ENCODE data around the gene LHX5. TPM values are rescaled to one million over a fixed set of nuclear protein-coding genes. Genes with fewer than 3 reads are reported as not detected.

LHX5 gene
- total RNA-seq, 1 donor from 2014 or later, result not detected

DNA sequence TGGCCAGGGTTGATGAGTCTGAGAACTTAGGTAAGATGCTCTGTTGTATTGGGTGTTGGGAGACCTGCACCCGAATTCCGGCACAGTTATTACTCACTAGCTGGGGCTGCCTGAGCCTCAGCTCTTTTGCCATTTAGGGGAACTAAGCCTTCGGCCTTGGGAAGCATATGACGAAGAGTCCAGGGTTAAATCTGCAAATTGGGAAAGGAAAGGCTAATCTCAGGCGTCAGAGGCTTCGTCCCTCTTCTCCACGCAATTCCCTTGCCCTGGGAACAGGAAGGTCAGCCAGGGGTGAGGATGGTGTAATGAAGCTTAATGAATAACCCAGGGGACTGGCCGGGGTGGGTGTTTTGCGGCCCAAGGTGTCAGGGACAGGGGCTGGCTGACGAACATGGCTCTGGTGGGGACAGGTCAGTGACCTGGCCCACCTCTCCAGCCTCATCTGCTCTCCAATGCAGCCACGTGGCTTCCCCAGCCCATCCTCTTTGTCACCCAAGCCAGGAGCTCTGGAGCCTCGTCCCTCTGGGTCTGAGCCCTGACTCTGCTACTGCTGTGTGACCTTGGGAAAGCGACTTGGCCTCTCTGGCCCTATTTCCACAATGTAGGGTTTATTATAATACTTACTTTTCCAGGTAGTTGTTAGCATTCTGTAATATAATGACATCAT, 53.3 kb downstream of the LHX5 start:
- no peak for DNase-seq (ENCODE audit: low spot score)

GRCh38 chr12:113416091-113416754, 55.4 kb downstream of the LHX5 start:
- DNase-seq (ENCODE audit: low spot score), result no peak

DNA sequence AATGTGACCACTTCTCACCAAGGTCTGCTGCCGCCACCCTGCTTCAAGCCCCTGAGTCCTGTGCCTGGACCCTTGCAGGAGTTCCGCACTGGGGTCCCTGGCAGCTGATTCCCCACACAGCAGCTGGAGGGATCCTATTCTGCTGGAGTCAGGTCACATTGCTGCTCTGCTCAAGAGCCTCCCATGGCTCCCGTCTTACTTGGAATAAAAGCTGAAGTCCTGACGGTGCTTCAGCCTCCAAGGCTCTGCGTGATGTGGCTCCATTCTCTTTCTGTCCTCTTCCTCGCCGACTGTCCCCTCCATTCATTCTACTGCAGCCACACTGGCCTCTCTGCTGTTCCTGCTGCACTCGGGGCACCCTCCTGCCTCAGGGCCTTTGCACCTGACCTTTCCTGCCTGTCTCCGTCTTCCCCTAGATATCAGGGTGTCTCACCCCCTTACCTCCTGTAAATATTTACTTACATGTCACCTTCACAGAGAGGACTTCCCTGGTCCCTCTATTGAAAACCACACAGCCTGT, 57.1 kb downstream of the LHX5 start:
- DNase-seq (ENCODE audit: low spot score), result no peak

DNA sequence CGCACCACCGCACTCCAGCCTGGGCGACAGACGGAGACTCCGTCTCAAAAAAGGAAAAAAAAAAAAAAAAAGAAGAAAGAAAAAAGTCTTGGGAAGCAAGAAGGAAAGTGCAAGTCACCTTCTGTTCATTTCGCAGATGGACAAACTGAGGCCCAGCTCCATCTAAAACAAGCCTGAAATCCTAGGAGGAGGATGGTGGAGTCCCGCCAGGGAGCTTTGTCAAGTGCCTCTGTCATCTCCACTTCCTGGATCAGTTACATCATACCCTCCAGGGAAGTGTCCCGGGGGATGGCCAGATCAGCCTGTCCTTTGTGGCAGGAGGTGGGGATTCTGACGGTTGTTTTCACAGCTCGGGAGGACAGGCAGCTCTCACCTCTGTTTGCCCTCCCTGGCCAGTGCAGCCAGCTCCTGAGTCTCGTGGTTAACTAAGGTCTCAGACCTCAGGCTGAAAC, 58.2 kb downstream of the LHX5 start:
- no peak for DNase-seq (ENCODE audit: low spot score)

Other genes with a start within 250 kb of the LHX5 start
- 28.5 TPM for gene SLC8B1, start 136.8 kb downstream of the LHX5 start, total RNA-seq
- gene PLBD2, start 113.3 kb downstream of the LHX5 start, total RNA-seq, result 62.9 TPM
- gene SDS, start 68.0 kb downstream of the LHX5 start, total RNA-seq, result 4.3 TPM
- 5.7 TPM for gene SDSL, start 49.5 kb downstream of the LHX5 start, total RNA-seq

Measured in mesenteric fat pad (tissue), 1 donor.